SK-N-MC (cell line): ENCODE data around the gene SCN4A.
"Not testable (repeated sequence)": the region's sequence is repeated elsewhere in the genome, so short reads cannot be mapped to it uniquely, and the experiment has no call there.

ENCODE experiments used
- DNase-seq: peaks from one replicate; pipeline ENCODE4 v3.0.0-alpha.2; 2011; ENCODE audit warnings: low read depth, low spot score
- H3K27ac ChIP-seq: fragments of 200-600 bp; sonication (generic); 2 replicates; pipeline ENCODE4 v1.5.1; 2016; ENCODE audit warnings: mixed run types
- H3K36me3 ChIP-seq: fragments of 200-600 bp; sonication (generic); 2 replicates; pipeline ENCODE4 v1.6.1; 2017; ENCODE audit warnings: antibody characterized with exemption, low read length, mixed read lengths; ENCODE audit not compliant: insufficient read depth
- H3K4me3 ChIP-seq: fragments of 200-600 bp; sonication (generic); 2 replicates; pipeline ENCODE4 v1.5.1; 2016
- H3K9ac ChIP-seq: fragments of 200-600 bp; sonication (generic); 2 replicates; pipeline ENCODE4 v1.8.0; 2017; ENCODE audit warnings: mixed run types, mixed read lengths; ENCODE audit not compliant: insufficient read length
- H3K9me3 ChIP-seq: fragments of 200-600 bp; sonication (generic); 2 replicates; pipeline ENCODE4 v1.6.1; 2017; ENCODE audit warnings: low read depth, mild to moderate bottlenecking, antibody characterized with exemption, low read length, moderate library complexity, mixed read lengths
- EZH2 ChIP-seq: fragments of 200-600 bp; sonication (generic); IDR thresholded peaks from one replicate; pipeline ENCODE4 v1.6.1; 2017; ENCODE audit warnings: antibody characterized with exemption
- FOXP2 ChIP-seq: optimal IDR thresholded peaks from 2 replicates; pipeline ENCODE3; 2011; ENCODE audit warnings: mild to moderate bottlenecking, moderate library complexity; ENCODE audit not compliant: insufficient read depth; ENCODE audit errors: extremely low read length, control extremely low read depth
- POLR2AphosphoS5 ChIP-seq: IDR thresholded peaks from 2 replicates; pipeline ENCODE4 v1.6.1; 2012; ENCODE audit warnings: mild to moderate bottlenecking, low read depth, low read length, borderline replicate concordance

Gene SCN4A

DNA sequence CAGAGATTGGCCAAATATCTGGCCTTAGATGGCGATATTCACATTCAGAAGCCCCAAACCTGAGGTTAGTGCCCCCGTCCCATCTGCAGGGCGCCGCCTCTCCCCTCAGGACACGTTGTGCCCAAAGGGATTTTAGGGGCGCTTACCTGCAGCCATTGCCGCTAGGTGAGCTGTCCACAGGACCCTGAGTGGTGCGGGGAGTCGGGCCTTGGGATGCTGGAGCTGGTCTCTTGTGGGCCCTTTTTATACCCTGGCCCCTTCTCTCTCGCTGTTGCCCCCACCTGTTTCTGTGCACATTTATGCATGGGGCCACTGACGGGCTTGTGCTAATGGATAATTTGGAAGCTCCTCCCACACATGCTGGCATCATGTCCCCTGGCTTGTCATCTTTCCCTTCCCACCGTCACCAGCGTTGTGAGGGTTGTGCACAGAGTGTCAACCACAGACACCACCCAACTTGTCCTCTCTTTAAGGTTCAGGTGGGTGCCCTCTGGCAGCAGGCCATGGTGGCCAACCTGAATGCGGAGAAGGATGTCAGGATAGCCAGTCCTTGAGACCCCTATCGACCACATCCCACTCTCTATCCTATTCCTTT, 61.6 kb downstream of the SCN4A start, which contains the start of gene CSHL1:
Gene CSHL1, minus strand, starts transcription at position 218 of the 595 bp plus-strand sequence. Its CDS starts 62 bp downstream, at position 156.
- H3K9me3 ChIP-seq = no peaks in the 10 kb centered on the region
- no peak within 1 kb of the TSS for H3K27ac ChIP-seq
- H3K4me3 ChIP-seq = no peak within 1 kb of the TSS
- no peaks in the 10 kb centered on the region for H3K36me3 ChIP-seq
- H3K9ac ChIP-seq = no peak within 1 kb of the TSS
- no peak for DNase-seq
- TF ChIP-seq EZH2 (no peak), POLR2AphosphoS5 (no peak), FOXP2 (no peak)

DNA sequence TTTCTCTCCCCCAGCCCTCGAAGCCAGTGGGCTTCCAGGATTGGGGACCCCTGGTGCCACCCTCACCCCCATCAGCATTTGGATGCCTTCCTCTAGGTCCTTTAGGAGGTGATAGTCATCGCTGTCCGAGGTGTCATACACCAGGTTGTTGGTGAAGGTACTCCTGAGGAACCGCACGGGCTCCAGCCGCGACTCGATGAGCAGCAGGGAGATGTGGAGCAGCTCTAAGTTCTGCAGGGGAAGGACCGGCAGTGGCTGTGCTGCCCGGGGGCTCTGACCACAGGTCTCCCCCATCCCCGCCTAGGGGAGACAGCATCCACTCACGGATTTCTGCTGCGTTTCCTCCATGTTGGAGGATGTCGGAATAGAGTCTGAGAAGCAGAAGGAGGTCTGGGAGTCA, 62.6 kb downstream of the SCN4A start:
- TF ChIP-seq FOXP2 (no peak), EZH2 (no peak), POLR2AphosphoS5 (no peak)
- DNase-seq = no peak
- H3K9me3 ChIP-seq = no peaks in the 10 kb centered on the region
- no peak overlapping the region for H3K9ac ChIP-seq
- H3K36me3 ChIP-seq = no peaks in the 10 kb centered on the region
- H3K27ac ChIP-seq = no peak overlapping the region
- no peak overlapping the region for H3K4me3 ChIP-seq

DNA sequence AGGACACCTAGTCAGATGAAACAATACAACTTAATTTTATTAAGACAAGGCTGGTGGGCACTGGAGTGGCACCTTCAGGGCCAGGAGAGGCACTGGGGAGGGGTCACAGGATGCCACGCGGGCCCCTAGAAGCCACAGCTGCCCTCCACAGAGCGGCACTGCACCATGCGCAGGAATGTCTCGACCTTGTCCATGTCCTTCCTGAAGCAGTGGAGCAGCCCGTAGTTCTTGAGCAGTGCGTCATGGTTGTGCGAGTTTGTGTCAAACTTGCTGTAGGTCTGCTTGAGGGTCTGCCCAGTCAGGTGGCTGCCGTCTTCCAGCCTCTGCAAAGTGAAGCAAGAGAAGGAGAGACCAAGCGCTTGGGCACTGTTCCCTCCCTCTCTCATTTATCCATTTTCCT, 63.1 kb downstream of the SCN4A start:
- H3K4me3 ChIP-seq, H3K9ac ChIP-seq, H3K9me3 ChIP-seq, H3K36me3 ChIP-seq, DNase-seq, H3K27ac ChIP-seq: not testable (repeated sequence)

DNA sequence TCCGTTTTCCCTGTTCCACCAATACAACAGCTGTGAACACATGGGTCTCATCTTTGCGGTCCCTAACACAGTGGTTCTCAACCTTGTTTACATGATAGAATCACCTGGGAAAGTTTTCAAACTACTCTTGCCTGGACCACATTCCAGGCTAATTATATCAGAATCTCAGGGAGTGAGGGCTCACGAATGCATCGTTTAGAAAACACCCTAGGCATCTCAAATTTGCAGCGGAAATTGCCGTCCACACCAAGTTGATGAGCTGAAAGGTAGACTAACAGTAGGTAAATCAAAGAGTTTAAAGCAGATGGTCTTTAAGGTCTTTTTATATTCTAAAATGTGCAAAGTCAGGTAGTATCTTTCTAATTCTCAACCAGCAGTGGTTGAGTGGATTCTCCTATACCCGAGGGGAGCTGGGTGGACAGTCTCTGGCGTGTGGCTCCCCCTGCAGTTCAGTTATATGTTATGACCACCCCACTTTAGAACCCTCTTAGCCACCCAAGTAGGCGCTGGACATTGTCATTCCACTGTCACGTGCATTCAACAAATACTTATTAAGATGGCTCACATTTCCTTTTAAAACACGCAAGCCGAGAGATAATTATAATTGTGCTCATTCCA, 65.4 kb downstream of the SCN4A start:
- not testable (repeated sequence) for H3K4me3 ChIP-seq, H3K27ac ChIP-seq, DNase-seq, H3K9ac ChIP-seq, H3K9me3 ChIP-seq, H3K36me3 ChIP-seq

DNA sequence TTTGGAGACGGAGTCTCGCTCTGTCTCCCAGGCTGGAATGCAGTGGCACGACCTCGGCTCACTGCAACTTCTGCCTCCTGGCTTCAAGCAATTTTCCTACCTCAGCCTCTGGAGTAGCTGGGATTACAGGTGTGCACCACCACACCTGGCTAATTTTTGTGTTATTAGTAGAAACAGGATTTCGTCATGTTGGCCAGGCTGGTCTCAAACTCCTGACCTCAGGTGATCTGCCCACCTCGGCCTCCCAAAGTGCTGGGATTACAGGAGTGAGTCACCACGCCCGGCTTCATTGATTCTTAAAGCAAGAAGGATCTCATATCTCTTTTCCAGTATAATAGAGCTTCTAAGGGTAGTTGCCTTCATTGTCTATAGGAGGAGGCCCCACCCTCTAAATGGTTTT, 67.9 kb downstream of the SCN4A start:
- not testable (repeated sequence) for H3K36me3 ChIP-seq, H3K4me3 ChIP-seq, DNase-seq, H3K9ac ChIP-seq, H3K27ac ChIP-seq, H3K9me3 ChIP-seq

DNA sequence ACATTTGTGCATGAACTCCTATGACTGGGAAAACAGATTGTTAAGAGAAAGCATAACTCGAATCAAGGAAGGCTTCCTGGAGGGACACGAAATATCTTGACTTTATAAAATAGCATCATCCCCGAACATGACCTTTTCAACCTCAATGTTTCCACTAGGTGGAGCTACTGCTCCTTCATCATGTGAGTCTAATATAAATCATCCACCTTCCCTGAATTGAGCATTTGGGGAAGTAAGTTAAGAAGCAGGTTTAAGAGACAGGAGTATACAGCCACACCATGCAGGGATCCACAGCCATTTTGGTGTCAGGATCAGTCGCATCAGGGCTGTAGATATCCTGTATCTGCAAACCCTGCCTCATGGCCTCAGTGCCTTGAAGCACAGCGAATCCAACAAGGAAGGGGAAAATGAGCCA, 68.9 kb downstream of the SCN4A start:
- H3K9me3 ChIP-seq, H3K36me3 ChIP-seq, DNase-seq, H3K9ac ChIP-seq, H3K27ac ChIP-seq, H3K4me3 ChIP-seq: not testable (repeated sequence)

- H3K36me3 ChIP-seq, H3K9ac ChIP-seq, H3K27ac ChIP-seq, H3K4me3 ChIP-seq, H3K9me3 ChIP-seq, DNase-seq: not testable (repeated sequence)
Observed at GRCh38 chr17:63901971-63902370, 70.7 kb downstream of the SCN4A start.

DNA sequence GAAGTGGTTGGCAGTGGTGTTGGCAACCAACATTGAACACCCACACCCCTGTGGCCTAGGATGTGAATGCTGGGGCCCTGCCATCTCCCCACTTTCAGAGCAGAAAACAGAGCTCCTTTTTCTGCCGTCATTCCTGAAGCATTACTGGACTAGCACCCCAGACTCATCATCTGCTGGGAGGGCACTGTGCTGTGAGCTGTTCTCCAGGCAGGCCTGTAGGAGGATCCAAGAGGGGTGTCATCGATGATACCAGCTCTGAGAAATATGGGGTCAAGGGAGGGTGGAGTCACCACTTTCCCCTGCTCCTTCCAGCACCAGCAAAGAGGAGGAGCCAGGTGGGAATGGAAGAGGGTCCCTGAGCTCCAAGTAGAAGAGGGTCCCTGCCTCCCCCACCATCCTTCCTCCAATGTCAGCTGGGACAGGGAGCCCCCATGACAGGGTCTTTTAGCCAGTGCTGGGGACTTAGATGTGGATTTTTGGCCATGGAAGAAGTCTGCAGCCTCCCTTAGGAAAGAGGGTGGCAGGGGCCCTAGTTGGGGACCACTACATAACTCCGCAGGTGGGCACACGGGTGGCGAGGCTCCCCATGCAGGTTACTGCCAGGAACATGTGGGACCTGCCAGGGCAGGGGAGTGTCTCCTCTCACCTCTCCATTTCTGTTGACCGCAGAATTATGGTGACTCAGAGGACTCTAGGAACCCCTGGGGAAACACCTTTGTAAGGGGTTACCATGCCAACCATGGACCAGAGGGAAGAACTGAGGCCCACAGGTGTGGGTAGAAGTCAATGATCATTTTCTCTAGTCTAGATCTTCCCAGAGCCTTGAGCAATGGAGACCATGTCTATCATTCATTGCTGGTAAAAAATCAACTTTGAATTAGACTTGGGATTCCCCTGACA, 73.6 kb downstream of the SCN4A start:
- not testable (repeated sequence) for H3K9ac ChIP-seq, H3K27ac ChIP-seq, DNase-seq, H3K36me3 ChIP-seq, H3K9me3 ChIP-seq, H3K4me3 ChIP-seq

- not testable (repeated sequence) for H3K4me3 ChIP-seq, H3K9me3 ChIP-seq, DNase-seq, H3K36me3 ChIP-seq, H3K27ac ChIP-seq, H3K9ac ChIP-seq
Observed at GRCh38 chr17:63896524-63897354, 76.0 kb downstream of the SCN4A start, which contains the start of gene CSH1. Gene CSH1, minus strand, starts transcription at chr17:63896574. Its CDS starts 63 bp downstream, at chr17:63896511.

GRCh38 chr17:63894821-63895220, 77.9 kb downstream of the SCN4A start:
- not testable (repeated sequence) for DNase-seq, H3K27ac ChIP-seq, H3K4me3 ChIP-seq, H3K36me3 ChIP-seq, H3K9ac ChIP-seq, H3K9me3 ChIP-seq

- not testable (repeated sequence) for DNase-seq, H3K36me3 ChIP-seq, H3K4me3 ChIP-seq, H3K27ac ChIP-seq, H3K9ac ChIP-seq, H3K9me3 ChIP-seq
Observed at GRCh38 chr17:63894021-63894420, 78.7 kb downstream of the SCN4A start.

GRCh38 chr17:63892316-63893037, 80.2 kb downstream of the SCN4A start:
- H3K9ac ChIP-seq, DNase-seq, H3K27ac ChIP-seq: not testable (repeated sequence)

More at GRCh38 chr17:63892316-63893037, 80.2 kb downstream of the SCN4A start:
- not testable (repeated sequence) for H3K4me3 ChIP-seq, H3K36me3 ChIP-seq, H3K9me3 ChIP-seq
